T47D (cell line): ENCODE data around the gene PDE6G.

Experiments
- DNase-seq, 2 experiments: peaks; one replicate each; pipeline versions ENCODE4 v3.0.0 to v3.0.0-alpha.2; 2011 to 2012; ENCODE audit warnings: low read depth in 1 of 2, low spot score in 1 of 2
- JUND ChIP-seq: IDR thresholded peaks from 2 replicates; pipeline ENCODE4 v1.6.1; 2012; ENCODE audit warnings: low read depth
- in situ Hi-C: cut with HindIII; loops from 2 replicates; pipeline ENCODE4 v1.10.0; 2016; ENCODE audit warnings: low sequenced_read_pairs, low pct_unique_long_range_greater_than_20kb

PDE6G gene

DNA sequence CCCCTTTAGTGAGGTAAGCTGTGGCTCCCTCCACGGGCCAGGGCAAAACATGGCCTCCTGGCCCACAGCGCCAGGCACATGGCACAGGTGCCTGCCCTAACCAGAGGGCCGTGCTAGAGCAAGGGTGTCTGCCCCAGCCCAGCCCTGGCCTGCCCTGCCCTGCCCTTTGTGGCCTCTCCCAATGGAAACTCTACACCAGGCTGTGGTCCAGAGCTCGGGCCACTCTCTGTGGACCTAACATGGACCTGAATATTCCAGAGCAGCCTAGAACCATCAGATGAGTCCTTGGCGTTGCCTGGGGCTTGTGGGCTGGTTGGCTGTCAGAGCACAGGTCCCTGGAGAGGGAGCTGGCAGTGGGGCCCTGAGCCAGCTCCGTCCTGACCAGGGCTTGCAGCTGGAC lies 38.9 kb upstream of the PDE6G start:
- no peak for TF ChIP-seq JUND
- in situ Hi-C loops: no loop called here
- no peak for DNase-seq

DNA sequence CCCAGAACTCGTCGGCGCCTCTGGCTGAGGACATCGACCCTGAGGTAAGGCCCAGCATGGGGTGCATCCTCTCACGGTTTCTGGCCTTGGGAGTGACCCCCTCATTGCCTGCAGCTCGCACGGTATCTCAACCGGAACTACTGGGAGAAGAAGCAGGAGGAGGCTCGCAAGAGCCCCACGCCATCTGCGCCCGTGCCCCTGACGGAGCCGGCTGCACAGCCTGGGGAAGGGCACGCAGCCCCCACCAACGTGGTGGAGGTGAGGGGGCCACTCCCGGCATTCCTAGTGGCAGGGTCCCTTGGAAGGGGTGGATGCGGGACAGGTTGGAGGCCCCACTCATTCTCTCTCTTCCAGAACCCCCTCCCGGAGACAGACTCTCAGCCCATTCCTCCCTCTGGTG lies 38.5 kb upstream of the PDE6G start:
- no peak for DNase-seq
- in situ Hi-C loops: no loop called here
- no peak for TF ChIP-seq JUND

DNA sequence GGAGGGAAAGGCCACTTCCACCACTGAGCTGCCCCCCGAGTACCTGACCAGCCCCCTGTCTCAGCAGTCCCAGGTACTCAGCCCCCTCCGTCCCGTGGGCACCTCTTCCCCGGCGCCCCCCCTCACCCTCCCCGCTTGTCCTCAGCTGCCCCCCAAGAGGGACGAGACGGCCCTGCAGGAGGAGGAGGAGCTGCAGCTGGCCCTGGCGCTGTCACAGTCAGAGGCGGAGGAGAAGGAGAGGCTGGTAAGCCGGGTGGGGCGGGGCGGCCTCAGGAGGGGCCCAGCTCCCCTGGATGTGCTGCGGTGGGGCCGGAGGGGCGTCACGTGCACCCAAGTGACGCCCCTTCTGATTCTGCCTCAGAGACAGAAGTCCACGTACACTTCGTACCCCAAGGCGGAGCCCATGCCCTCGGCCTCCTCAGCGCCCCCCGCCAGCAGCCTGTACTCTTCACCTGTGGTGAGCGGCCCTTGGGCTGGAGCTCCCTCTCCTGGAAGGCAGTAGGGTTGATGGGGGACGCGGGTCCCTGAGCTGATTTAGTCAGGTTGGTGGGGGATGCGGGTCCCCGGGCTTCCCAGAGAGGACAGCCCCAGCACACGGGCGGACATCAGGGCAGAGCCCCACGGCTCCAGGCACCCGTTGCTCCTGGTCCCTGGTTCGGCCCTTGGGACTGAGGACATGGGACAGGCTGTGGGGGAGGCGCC lies 37.3 kb upstream of the PDE6G start:
- TF ChIP-seq JUND: no peak
- in situ Hi-C loops: no loop called here
- DNase-seq: no peak

DNA sequence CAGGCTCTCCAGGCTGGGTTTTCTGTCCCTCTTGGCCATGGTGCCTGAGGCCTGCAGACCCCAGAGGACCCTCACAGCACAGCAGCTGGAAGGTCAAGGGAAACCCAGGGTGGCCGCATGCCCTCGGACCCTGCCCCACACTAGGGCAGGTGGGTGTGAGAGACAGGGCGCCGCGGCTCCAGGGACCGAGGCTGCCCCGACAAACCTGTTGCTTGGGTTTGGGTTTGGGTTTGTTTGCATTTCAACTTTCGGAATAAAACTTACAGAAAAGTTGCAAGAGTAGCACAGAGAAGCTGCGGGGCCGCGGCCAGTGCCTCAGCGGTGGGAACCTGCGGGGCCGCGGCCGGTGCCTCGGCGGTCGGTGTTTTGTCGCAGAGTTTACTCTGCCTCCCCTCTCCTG lies 35.3 kb upstream of the PDE6G start:
- in situ Hi-C loops: no loop called here
- no peak for DNase-seq
- no peak for TF ChIP-seq JUND

DNA sequence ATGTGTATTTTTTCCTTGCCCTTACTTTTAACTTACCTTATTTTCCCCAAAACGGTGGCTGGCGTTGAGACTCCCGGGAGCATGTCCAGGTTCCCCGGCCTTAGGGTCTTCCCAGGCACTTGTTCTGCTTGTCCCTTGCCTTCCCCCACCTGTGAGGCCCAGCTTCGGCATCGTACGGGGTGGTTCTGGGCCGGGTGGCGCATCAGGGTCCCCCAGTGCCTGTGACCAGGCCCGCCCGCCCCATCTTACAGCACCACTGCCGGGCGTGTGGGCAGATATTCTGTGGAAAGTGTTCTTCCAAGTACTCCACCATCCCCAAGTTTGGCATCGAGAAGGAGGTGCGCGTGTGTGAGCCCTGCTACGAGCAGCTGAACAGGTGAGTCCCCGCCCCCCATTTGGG lies 34.9 kb upstream of the PDE6G start:
- no peak for DNase-seq
- TF ChIP-seq JUND: no peak
- in situ Hi-C loops: no loop called here

DNA sequence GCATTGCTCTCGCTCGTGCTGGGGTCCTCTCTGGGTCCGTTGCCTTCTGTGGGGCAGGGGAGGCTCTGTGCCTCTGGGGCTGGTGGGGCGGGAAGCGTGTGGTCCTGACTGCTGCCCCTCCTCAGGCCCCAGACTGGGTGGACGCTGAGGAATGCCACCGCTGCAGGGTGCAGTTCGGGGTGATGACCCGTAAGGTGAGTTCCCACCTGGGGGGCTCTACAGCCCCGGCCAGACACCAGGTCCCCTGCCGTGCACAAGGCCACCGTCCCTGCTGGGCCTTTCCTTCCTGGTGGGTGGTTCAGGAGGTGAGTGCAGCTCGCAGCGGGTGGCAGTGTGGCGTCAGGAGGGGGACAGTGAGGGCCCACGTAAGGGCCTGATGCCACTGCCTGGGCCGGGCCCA lies 34.2 kb upstream of the PDE6G start:
- in situ Hi-C loops: no loop called here
- TF ChIP-seq JUND: no peak
- no peak for DNase-seq

DNA sequence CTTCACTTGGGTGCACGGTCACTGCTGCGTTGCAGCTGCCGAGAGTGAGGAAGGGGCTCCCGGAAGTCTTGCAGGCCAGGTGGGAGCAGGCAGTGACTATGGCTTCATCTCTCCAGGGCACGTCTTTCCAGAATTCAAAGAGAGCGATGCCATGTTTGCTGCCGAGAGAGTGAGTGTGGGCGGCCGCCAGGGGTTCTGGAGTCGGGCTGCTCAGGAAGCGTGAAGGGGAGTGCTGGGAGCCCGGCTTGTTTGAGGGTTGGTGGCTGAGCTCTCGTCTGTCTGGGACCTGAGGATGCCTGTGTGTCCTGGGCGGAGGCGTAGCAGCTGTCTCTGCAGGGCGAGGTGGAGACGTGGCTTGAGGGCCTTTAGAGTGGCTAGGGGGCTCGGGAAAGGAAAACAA lies 33.7 kb upstream of the PDE6G start:
- TF ChIP-seq JUND: no peak
- DNase-seq: no peak
- in situ Hi-C loops: no loop called here

DNA sequence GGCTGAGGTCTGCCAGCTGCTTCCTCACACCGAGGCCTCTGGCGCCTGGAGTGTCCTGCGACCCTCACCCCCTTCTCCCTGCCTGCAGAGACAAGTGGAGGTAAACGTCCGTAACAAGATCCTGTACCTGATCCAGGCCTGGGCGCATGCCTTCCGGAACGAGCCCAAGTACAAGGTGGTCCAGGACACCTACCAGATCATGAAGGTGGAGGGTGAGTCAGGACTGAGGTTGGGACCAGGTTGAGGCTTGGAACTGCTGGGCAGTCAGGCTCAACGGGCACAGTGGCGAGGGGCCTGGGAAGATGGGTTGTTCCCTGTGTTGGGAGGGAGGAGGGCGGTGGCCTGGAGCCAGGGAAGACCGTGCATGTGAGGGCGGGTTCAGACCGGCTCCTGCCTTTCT lies 32.3 kb upstream of the PDE6G start:
- peak in 1 of 2 experiments; percentile 9 for DNase-seq
- TF ChIP-seq JUND: no peak
- in situ Hi-C loops: no loop called here

DNA sequence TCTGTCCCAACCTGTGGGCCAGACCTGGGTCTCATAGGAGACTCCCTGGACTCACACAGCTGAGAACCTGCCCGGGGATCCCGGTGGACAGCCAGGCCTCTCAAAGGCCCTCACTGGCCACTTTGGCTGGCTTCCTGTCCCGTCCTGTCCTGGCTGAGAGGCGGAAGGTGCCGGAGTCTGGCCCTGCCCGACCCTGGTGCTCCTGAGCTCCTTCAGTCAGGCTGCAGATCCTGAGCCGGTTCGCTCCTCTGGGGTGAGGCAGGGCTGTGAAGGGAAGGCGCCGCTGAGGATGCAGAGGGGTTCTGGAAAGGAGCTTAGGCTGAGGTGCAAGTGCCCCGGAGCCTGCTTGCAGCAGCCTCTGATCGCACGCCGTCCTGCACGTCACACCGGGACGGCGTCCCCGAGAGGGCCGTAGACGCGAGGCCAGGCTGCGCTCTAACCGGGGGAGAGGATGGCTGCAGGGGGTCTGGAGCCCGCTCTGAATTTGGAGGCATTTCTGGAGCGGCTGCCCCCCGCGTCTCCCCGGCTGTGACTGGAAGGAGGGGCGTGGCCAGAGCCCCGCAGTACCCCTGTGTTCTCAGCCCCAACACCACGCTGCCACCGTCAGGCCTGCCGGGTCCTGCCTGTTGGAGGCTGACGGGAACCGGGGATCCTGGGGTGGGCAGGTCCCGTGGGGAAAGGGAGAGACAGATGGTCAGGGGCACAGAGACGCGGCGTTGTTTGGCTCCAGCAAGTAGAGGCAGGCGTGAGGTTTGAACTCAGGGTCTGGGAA lies 31.6 kb upstream of the PDE6G start:
- DNase-seq: peak in 1 of 2 experiments; percentile 9
- no peak for TF ChIP-seq JUND
- in situ Hi-C loops: no loop called here

DNA sequence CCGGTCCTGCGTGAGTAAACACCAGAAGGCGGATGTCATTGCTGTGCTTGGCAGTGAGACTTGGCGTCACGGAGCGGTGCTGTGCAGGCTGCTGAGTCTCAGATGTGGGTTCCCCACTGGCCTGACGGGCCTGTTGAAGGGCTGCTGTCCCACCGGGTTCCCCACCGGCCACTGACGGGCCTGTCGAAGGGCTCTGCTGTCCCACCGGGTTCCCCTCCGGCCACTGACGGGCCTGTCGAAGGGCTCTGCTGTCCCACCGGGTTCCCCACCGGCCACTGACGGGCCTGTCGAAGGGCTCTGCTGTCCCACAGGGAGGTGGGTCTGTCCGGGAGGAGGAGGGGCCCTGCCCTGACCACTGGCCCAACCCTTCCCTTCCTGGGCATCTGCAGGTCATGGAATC lies 30.3 kb upstream of the PDE6G start:
- in situ Hi-C loops: no loop called here
- DNase-seq: no peak
- TF ChIP-seq JUND: no peak

DNA sequence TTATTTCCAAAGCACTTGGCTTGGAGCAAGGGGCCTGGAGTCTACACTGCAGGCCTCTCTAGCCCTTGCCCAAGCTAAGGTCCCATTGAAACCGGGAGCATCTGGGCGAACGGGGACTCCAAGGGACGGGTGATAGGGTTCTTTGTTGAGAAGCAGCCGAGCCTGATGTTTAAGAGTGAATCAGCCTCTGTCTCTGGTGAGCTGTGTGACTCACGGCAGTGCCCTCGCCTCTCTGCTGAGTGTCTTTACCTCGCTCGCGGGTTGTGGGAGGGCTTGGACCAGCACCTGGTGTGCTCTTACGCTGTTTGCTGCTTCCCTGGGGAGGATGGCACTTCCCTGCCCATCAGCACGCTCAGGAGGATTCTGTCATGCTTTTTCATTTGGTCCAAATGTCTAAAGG lies 28.8 kb upstream of the PDE6G start:
- in situ Hi-C loops: no loop called here
- no peak for TF ChIP-seq JUND
- DNase-seq: peak in 1 of 2 experiments; percentile 7

DNA sequence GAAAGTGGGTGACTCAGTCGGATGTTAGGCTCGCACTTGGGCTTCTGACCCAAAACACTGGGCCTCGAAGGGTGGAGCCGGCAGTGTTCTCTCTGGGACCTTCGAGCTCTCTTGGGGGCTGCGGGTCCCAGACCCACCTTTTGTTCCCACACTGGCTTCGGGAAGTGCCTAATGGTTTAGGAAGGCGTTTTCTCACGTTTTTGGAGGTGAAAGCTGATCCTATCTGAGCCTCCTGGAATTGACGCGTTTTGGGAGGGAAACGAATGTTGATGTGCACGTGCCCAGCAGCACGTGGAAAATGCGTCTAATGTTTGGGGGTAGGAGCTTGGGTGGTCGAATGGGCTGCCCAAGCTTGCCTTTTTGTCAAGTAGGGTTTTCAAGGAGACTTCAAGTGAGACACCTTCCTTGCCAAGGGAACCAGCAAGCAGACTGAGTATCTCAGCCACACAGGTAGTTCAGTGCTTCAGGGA lies 28.1 kb upstream of the PDE6G start:
- DNase-seq: no peak
- no peak for TF ChIP-seq JUND
- in situ Hi-C loops: no loop called here
